Pons (tissue), 1 donor: ENCODE data around the gene MYO5A.
"Not testable (repeated sequence)": the region's sequence is repeated elsewhere in the genome, so short reads cannot be mapped to it uniquely, and the experiment has no call there.

ENCODE experiments used
- DNase-seq: peaks from one replicate; pipeline ENCODE4 v3.0.0-alpha.2; 2016; ENCODE audit warnings: low spot score

MYO5A gene

GRCh38 chr15:52463638-52464037, 65.0 kb downstream of the MYO5A start:
- DNase-seq, result no peak

- no peak for DNase-seq
Observed at GRCh38 chr15:52462806-52463360, 65.8 kb downstream of the MYO5A start.

- not testable (repeated sequence) for DNase-seq
Observed at GRCh38 chr15:52459701-52460100, 69.0 kb downstream of the MYO5A start.

- not testable (repeated sequence) for DNase-seq
Observed at GRCh38 chr15:52459265-52459664, 69.4 kb downstream of the MYO5A start.

GRCh38 chr15:52448011-52448890, 80.4 kb downstream of the MYO5A start:
- no peak for DNase-seq

GRCh38 chr15:52445954-52446353, 82.7 kb downstream of the MYO5A start:
- DNase-seq, result no peak

- no peak for DNase-seq
Observed at GRCh38 chr15:52445553-52445952, 83.1 kb downstream of the MYO5A start.

- DNase-seq, result not testable (repeated sequence)
Observed at GRCh38 chr15:52443205-52443604, 85.5 kb downstream of the MYO5A start.

GRCh38 chr15:52441841-52442240, 86.8 kb downstream of the MYO5A start:
- no peak for DNase-seq

GRCh38 chr15:52440946-52441345, 87.7 kb downstream of the MYO5A start:
- no peak for DNase-seq

GRCh38 chr15:52440414-52440813, 88.3 kb downstream of the MYO5A start:
- DNase-seq, result no peak

GRCh38 chr15:52439470-52439869, 89.2 kb downstream of the MYO5A start:
- no peak for DNase-seq

GRCh38 chr15:52439042-52439441, 89.6 kb downstream of the MYO5A start:
- not testable (repeated sequence) for DNase-seq

GRCh38 chr15:52438047-52438446, 90.6 kb downstream of the MYO5A start:
- no peak for DNase-seq

GRCh38 chr15:52437646-52438045, 91.0 kb downstream of the MYO5A start:
- no peak for DNase-seq

GRCh38 chr15:52436981-52437380, 91.7 kb downstream of the MYO5A start:
- DNase-seq, result no peak

- DNase-seq, result no peak
Observed at GRCh38 chr15:52434885-52435284, 93.8 kb downstream of the MYO5A start.

- no peak for DNase-seq
Observed at GRCh38 chr15:52428297-52428696, 100.4 kb downstream of the MYO5A start.

GRCh38 chr15:52427804-52428203, 100.9 kb downstream of the MYO5A start:
- DNase-seq, result no peak

GRCh38 chr15:52424856-52425431, 103.7 kb downstream of the MYO5A start:
- no peak for DNase-seq

GRCh38 chr15:52423852-52424251, 104.8 kb downstream of the MYO5A start:
- no peak for DNase-seq

GRCh38 chr15:52422001-52422400, 106.7 kb downstream of the MYO5A start:
- DNase-seq, result no peak

- no peak for DNase-seq
Observed at GRCh38 chr15:52421029-52421428, 107.7 kb downstream of the MYO5A start.
